HG03521 (cell line): ENCODE data around the gene TSSC4.
"Not testable (repeated sequence)": the region's sequence is repeated elsewhere in the genome, so short reads cannot be mapped to it uniquely, and the experiment has no call there.

Experiments used
- ATAC-seq: cut with Tn5 transposase; IDR thresholded peaks from one replicate; pipeline ENCODE4 v1.9.1; 2021; ENCODE audit warnings: mild to moderate bottlenecking, moderate library complexity; ENCODE audit not compliant: unreplicated experiment

The TSSC4 gene

DNA sequence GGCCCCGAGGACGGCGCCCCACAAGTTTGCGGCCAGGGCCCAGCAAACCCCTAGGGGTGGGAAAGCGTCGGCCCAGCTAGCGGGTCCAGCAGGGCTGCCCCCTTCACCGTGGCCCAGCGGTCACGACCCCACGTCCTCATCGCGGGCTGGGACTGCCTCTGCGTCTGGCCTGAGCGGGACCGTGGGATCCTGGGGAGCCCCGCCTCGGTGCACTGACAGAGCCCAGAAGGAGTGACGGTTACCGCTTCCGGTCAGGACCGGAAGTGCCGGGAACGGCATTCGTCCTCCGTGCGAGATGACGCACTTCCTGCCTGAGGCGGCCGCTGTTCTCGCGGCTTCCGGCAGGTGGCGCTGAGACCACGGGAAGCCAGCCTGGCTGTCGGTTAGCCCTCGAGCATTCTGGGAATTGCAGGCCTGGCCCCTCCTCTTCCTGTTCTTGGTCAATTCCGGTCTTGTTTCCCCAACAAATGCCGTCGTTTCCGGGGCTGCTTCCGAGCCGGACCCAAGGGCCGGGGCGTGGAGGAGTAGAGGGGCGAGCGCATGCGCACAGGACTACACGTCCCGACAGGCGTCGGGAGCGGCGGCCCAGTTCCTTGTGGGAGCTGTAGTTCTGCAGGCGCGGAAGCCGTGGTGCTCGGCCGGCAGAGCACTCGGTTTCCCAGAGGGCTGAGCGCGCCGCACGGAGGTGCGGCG, at the start of gene TSSC4:
Gene TSSC4 (plus strand): TSS at position 682 of the 693 bp plus-strand sequence. CDS start 1,884 bp downstream, outside the sequence.
- peak; percentile 85 for ATAC-seq

DNA sequence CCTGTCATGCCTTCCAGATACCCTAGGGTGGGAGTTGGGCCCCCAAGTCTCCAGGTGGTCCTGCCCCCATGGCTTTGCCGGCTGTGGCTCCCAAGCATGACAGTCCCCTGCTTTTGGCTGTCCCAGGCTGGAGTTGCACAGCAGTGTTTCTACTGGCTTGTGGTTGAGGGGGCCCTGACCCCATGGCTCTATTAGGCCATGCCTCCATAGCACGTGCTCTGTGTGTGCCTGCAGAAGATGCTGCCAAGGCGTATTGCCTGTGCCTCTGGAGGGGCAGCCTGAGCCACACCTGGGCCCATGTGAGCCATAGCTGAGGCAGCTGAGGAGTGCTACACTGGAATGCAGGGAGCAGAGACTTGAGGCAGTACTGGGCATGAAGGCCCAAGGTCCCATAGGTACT, 48.8 kb upstream of the TSSC4 start:
- ATAC-seq: no peak

DNA sequence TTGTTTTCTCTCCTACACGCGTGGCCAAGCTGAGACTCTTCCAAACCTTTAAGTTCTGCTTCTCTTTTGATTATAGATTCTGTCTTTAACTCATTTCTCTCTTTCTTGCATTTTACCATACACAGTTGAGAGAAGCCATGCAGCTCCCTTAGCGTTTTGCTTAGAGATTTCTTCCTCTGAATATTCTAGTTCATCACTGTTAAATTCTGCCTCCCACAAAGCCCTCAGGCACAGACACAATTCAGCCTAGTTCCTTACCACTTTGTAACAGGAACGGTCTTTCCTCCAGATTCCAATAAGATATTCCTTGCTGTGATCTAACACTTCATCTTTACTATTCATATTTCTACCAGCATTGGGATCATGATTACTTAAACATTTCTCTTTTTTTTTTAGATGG, 48.1 kb upstream of the TSSC4 start:
- ATAC-seq: no peak

DNA sequence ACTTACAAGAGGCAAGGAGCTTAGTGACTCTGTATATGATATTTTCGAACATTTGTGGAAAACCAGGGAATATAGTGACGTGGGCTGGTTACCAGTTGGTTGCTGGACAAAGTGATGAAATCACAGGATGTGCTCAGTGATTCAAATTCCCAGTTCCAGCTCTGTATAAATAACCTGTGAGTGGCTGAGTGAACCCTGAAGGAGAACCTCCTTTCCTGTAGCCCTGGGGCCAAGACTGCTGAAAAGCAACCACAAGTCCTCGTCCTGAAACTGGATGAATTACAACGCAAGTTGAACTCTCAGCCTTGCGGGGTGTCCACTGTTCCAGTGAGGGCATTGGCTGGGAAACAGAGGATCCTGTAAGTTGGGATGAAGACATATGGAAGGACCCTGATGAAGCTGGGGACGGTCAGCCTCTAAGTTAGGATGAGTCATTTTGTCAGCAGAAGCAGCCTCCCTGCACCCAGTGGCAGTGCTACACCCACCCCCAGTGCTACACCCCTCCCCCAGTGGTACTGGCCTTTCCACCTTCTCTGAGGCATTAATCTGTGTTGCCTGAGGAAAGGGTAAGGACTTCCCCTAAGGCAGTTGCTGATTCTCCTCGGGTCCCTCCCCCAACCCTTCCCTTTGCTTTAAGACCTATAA, 45.4 kb upstream of the TSSC4 start:
- ATAC-seq: no peak

DNA sequence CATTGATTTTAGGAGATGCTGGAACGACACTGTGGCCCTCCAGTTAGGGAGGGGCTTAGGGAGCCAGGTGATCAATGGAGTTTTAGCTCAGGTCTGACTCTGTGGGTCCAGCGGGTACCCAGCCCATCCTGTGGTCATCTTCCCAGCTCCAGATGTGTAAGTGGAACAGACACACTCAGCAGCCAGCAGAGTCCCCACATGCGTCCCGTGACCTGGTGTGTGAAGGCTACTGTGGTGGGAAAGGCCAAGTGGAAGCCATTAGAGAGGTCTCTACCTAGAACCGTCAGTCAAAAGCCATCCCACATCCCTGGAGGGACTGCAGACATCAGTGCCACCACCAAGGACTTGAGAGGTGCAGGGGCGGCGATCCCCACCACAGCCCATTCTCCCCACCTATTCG, 43.3 kb upstream of the TSSC4 start:
- ATAC-seq: no peak

DNA sequence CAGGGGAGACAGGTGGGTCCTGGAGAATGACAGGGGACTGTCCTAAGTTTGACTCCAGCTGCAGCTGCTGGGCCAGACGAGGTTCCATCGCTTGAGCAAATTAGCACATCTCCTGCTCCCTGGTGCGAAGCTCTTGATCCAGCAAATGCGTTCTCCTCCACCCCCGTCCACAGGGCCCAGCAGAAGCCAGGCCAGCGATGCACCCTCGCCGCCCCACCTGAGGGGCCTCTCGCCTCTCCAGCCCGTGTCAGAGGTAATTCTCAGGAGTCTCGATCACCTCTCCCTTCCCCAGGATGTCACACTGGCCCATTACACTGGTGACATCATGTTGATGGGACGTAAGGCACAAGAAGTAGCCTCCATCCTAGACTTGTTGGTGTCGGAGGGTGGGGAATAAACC, 42.9 kb upstream of the TSSC4 start:
- not testable (repeated sequence) for ATAC-seq

DNA sequence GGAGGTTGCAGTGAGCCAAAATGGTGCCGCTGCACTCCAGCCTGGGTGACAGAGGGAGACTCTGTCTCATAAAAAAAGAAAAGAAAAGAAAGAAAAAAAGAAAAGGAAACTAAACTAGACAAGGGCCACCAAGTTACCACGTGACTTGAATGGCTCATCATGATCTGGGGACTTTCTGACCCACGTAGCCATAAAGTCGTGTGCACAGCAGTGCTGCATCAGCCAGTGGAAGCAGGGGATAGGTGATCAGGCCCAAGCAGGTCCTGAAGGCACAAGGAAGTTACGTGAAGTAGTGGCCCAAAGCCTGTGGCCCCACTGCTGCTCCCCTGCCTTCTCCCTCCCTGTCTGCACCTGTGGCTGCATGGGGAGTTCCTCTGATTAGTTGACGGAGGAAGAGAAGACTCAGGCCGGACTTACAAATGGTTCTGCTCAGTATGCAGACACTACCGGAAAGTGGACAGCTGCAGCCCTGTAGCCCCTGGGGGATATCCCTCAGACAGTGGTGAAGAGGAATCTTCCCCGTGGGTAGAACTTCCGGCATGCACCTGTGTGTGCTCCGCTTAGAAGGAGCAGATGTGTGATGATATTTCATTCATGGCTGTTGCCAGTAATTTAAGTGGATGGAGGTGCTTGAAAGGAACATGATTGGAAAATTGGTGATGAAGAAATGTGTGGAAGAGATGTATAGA, 41.7 kb upstream of the TSSC4 start:
- no peak for ATAC-seq

DNA sequence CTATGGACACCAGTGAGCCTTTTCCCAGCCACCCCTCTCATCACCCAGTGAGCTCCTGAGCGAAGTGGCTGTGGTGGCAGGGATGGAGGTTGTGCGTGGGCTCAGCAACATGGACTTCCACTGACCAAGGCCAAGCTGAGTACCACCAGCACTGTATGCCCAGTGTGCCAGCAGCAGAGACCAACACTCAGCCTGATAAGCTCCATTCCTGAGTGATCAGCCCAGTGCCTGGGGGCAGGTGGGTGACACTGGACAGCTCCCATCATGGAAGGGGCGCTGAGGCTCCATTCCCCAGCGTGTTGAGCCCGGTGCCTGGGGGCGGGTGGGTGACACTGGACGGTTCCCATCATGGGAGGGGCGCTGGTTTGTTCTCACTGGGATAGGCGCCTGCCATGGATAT, 41.0 kb upstream of the TSSC4 start:
- no peak for ATAC-seq

DNA sequence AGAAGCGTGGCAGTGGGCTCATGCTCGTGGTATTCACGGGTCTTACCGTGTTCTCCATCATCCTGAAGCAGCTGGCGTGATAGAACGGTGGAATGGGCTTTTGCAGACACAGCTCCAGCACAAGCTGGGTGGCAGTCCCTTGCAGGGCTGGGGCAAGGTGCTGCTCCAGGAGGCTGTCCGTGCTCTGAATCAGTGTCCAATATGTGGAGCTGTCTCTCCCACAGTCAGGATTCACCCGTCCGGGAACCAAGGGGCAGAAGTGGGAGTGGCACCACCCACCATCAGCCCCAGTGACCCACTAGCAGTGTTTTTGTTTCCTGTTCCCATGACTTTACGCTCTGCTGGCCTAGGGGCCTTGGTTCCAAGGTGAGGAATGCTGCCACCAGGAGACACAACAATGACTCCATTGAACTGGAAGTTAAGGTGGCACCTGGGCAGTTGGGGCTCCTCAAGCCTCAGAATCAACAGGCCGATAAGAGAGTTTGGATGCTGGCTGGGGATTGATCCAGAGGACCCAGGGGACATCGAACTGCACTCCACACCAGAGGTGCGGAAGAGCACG, 40.4 kb upstream of the TSSC4 start:
- ATAC-seq: no peak

DNA sequence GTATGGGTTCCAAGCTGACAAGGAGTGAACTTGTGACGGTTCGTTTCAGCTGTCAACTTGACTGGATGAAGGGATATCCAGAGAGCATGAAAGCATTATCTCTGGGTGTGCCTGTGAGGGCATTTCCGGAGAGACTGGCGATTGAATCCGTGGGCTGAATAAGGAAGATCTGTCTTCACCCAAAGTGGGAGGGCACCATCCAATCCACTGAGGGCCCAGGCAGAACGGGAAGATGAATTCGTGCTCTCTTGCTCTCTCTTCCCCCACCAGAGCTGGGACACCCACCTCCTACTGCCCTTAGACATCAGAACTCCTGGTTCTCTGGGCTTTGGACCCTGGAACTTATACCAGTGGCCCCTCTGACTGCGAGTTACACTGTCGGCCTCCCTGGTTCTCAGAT, 39.0 kb upstream of the TSSC4 start:
- ATAC-seq: no peak

DNA sequence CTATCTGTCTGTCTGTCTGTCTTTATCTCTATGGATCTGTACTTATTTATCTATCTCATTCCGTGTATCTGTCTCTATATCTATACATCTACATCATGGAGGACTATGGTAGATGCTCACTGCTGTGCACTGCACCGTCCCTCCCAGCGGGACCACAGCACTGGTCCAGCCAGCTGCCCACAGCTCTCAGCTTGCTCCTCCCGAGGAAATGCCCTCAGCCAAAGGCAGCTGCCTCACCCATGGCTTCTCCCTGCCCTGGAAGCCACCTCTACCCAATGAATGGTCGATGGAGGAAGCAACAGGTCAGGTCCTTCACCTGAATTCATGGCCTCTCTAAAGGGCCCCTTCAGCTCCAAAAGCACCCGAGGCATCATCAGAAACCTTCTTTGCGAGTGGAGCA, 38.1 kb upstream of the TSSC4 start:
- ATAC-seq: no peak

DNA sequence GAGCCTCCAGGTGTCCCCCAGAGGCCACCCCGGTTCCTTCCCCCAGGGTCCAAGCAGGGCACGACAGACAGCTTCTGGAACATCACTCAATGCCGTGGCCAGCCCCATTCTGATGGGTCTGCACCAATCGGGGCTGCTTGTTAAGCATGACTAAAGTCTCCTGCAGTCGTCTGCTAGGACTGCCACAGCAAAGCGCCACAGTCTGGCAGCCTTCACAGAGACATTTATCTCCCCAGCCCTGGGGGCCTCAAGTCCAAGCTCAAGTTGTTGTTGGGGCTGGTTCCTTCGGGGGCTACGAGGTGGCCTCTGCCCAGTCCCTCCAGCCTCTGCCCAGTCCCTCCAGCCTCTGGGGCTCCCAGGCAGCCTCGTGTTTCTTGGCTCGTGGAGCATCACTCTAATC, 37.4 kb upstream of the TSSC4 start:
- no peak for ATAC-seq

DNA sequence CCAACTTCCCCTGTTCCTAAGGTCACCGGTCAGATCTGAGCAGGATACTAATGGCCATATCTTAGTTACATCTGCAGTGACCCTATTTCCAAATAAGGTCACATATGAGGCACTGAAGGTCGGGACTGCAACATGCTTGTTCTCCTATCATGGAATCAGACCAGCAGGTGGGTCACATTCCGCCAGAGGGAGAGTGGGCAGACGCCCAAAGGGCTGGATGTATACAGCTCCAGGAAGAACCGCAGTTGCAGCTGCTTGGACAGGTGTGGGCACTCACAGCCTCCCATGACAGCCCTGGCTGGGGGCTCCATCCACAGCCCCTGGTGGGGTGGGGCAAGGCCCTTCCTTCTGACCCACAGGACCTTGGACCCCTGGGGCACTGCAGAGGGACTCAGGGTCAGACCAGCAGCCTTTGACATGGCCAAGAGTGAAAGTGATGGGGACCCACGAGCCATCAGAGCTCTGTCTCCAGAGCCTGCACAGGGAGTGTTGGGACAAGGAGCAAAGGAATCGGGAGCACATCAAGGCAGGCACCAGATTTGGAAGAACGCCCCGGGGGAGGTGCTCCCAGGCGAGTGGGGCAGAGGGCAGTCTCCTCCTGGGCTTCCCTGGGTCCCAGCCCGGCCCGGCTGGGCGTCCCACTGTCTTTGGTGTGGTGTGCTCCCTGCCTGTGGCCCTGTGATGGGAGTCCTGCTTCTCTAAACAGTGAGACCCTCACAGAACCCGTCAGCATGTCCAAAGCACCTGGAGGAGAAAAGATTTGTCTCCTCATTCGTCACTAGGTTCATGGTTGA, 36.8 kb upstream of the TSSC4 start:
- no peak for ATAC-seq

DNA sequence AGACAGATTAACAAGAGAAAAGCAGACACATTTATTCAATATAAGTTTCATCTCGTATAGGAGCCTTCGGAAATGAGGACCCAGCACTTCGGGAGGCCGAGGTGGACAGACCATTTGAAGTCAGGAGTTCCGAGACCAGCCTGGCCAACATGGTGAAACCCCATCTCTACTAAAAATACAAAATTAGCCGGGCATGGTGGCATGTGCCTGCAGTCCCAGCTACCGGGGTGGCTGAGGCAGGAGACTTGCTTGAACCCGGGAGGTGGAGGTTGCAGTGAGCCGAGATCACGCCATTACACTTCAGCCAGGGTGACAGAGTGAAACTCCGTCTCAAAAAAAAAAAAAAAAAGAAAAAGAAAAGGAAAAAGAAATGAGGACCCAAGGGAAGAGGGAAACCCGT, 36.2 kb upstream of the TSSC4 start:
- not testable (repeated sequence) for ATAC-seq

DNA sequence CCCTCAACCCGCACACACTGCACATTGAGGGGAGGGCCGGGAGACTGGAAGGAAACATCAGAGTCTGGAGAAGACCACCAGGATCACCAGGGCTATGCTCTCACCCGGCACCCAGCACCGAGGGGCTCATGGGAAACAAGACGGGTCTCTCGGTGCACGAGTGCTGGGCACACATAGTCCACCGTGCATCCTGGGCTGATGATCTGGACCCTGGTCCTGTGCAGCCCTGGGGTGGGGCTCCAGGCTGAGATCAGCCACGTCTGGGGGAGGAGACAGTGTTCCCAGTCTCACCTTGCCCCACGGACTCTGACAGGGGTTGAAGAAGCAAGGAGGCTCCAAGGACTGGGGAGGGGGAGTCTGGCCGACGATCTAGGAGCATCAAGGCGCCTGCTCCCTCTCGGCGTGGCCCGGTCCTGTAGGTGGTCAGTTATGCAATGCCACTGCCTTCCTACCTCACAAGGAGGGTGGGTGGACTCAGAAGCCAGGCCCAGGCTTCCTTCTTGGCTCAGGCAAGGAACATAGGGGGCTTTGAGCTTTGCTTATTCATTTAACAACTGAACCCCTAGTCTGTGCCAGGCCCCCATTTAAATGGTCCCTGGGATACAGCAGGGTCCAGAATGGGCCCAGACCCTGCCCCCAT, 34.9 kb upstream of the TSSC4 start:
- no peak for ATAC-seq

DNA sequence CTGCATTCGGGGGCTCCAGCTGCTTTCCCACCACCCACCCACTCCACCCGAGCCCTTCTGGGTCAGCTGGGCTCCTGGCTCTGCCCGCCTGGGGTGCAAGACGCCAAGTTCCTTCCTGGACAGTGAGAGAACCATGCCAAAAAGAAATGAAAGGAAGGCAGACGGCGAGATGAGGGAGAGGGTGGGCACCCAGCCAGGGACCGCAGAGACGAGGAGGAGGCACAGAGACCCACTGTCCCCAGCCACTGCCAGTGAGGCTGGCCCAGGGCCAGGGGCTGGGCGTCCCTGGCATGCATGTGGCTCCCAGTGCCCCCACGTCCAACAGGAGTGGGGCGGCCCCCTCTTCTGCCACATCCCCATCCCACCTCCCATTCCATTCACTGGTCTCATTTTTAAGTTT, 34.3 kb upstream of the TSSC4 start:
- ATAC-seq: no peak

DNA sequence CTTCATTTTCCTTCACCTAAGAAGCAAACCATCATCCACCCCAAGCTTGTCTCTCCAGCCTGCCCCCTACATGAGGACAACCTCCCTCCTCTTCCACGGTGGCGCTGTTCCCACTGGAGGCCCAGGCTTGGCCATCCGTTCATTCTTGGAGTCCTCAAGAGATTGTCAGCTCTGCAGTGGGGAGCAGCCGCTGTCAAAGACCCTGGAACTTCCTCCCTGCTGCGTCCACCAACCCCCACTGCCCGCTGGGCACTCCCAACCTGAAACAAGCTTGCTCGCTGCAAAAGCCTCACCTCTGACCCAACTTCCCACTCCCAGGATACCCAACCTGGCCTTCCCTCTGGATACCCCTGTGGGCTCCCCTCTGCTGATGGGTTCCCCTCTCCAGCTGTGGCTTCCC, 33.8 kb upstream of the TSSC4 start:
- ATAC-seq: no peak

DNA sequence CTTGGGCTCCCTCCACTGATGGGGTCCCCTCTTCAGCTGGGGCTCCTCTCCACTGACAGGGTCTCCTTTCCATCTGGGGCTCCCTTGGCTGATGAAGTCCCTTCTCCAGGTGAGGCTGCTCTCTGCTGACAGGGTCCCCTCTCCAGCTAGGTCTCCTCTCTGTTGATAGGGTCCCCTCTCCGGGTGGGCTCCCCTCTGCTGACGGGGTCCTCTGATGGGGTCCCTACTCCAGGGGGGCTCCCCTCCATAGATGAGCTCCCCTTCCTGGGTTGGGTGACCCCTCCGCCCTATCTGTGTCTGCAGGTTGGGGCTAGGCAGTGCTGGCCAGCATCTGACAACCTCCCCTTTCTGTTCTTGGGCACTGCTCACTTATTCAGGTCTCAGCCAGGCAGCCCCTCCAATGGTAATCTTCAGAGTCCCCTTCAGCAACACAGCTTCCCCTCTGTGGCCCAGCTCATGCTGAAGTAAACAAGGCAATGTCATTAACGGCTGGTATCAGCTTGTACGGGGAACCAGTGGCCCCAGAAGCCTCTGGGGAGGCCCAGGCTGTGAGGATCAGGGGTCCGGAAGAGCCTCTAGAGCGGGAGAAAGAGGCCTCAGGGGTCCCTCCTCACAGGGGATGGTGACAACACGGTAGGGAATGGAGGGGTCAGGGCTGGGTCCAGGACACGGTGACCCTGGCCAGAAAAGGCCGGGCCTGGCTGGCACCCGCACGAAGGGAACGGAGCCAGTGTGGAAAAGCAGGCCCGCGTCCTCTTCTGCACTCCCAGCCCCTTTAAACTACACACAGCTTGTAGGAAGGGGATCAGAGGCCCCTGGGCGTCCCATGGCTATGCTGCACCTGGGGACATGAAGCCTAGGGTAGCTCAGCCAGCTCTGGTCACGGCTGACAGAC, 33.0 kb upstream of the TSSC4 start:
- no peak for ATAC-seq

DNA sequence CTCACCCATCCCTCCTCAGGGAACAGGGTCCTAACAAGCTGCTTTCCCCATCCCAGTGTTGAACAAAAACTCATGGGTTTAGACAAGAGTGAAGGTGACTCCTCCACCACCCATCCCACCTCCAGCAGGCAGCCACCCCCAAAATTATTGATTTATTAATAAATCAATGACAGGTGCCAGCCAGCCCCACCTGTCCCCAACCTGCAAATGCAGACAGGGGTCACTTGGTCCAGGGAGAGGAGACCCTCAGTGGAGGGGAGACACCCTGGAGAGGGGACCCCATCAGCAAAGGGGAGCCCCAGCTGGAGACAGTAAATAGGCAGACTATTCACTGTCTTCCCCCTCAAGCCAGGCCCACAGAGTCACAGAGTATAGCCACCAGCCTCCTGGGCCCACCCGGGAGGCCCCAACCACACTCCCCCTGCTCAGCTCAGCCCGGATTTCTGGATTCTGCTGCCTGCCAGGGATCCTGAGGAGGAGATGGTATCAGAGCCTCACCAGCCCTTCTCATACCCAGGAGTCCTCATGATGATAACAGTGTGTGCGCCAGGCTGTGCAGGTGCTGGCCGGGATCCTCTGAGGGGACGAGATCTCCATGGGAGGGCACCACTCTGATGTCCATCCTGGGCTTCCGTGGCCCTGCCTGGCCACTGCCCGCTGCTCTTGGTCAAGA, 32.2 kb upstream of the TSSC4 start:
- ATAC-seq: no peak
